ENCODE data around the gene KDM2B.

DNA sequence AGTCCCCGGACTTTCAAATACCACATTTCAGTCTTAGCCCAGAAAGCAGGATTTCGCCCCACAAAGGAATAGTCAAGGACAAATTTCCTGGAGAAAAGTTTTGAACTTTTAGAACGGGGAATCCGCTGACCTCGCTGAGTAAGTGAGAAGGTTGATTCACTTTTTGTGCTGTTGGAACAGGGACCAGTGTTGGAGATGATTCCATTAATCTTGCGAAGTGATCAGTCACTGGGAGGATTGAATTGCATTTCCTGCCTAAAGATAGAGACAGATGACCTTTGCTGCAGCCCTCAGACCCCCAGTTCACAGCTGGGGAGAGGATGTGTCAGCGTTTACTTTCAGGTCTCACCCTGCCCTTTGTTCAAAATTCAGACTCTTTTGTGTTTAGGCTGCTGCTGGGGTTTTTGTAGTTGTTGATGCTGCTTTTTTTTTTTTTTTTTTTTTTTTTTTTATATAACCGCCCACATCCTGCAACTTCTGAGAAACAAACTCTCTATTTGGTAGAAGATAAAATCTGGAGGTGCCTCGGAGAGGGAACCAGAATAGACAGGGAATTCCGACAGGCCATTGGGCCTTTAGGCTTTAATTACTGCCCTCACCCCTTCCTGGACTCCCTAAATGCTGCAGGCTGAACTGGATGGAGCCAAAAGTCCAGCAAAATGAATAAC lies 9.8 kb upstream of the KDM2B start:
- TF ChIP-seq, protein P1, sequence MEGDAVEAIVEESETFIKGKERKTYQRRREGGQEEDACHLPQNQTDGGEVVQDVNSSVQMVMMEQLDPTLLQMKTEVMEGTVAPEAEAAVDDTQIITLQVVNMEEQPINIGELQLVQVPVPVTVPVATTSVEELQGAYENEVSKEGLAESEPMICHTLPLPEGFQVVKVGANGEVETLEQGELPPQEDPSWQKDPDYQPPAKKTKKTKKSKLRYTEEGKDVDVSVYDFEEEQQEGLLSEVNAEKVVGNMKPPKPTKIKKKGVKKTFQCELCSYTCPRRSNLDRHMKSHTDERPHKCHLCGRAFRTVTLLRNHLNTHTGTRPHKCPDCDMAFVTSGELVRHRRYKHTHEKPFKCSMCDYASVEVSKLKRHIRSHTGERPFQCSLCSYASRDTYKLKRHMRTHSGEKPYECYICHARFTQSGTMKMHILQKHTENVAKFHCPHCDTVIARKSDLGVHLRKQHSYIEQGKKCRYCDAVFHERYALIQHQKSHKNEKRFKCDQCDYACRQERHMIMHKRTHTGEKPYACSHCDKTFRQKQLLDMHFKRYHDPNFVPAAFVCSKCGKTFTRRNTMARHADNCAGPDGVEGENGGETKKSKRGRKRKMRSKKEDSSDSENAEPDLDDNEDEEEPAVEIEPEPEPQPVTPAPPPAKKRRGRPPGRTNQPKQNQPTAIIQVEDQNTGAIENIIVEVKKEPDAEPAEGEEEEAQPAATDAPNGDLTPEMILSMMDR (IDR thresholded peaks at IDR 0.05) = no peak
- TF ChIP-seq POLR2A (IDR thresholded peaks at IDR 0.05) = peak in 1 of 4 donors; percentile 25

All from esophagus squamous epithelium (tissue), 4 donors.